Measurements from ENCODE around the gene MEOX2. TPM values are rescaled to one million over a fixed set of nuclear protein-coding genes. Genes with fewer than 3 reads are reported as not detected.

Gene MEOX2
- total RNA-seq = 10 to 100 TPM in 2 of 6 donors, 1 to 10 TPM in 4; 2.9 to 17.2 (median 8.6) TPM

DNA sequence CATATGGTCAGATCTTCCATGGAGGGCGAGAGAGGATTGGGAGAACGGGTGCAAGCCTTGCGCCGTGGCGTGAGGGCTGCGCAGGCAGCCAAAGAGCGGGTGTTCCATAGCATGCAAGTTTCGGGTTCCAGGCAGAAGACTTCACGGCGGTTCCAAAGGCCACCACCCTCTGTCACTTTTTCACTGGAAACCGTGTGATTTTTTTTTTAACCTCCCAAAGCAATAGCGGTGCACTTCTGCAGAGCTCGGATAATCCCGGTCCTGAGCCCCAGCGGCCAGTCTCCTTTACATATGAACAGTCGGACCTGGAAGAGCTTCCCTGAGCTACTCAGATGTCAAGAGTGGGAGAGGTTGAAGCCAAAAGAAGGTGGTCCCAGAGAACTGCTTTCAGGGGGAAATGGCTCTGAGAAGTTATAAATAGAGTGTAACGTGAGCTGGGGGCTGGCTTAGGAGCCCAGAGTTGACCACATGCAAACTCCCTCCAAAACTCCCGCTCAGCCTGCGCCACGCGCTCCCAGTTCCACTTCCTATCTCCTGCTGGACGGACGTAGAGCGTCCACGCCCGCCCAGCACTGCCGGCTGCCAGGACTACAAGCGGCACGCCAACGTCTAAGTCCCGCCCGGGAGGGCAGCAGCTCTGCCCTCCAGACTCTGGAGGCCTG lies at the start of gene MEOX2:
MEOX2 (minus strand) TSS at position 389 of the 662 bp plus-strand sequence; CDS start at position 108, 281 bp downstream.
- Histone ChIP-seq H3K36me3 (no peaks in the 10 kb centered on the region), H3K4me3 (peak within 1 kb of the TSS; percentile 3 to 49 (median 44)), H3K4me1 (peaks cover 6 to 23% (median 12%) of the 10 kb centered on the region in 4 donors), H3K27me3 (peaks cover 0 to 14% (median 8%) of the 10 kb centered on the region in 4 donors), H3K9me3 (no peaks in the 10 kb centered on the region), H3K27ac (peak within 1 kb of the TSS; percentile 69 to 84 (median 76))
- ATAC-seq (ENCODE audit: low FRiP score in 2 of 2) (peak; percentile 86 to 90), DNase-seq (peak; percentile 39 to 90)
- TF ChIP-seq POLR2AphosphoS5 (IDR thresholded peaks at IDR 0.05) (peak in 1 of 2 donors; percentile 81), POLR2A (IDR thresholded peaks at IDR 0.05) (peak in 2 of 4 donors; percentile 25 to 47)
- TF ChIP-seq, protein P1, sequence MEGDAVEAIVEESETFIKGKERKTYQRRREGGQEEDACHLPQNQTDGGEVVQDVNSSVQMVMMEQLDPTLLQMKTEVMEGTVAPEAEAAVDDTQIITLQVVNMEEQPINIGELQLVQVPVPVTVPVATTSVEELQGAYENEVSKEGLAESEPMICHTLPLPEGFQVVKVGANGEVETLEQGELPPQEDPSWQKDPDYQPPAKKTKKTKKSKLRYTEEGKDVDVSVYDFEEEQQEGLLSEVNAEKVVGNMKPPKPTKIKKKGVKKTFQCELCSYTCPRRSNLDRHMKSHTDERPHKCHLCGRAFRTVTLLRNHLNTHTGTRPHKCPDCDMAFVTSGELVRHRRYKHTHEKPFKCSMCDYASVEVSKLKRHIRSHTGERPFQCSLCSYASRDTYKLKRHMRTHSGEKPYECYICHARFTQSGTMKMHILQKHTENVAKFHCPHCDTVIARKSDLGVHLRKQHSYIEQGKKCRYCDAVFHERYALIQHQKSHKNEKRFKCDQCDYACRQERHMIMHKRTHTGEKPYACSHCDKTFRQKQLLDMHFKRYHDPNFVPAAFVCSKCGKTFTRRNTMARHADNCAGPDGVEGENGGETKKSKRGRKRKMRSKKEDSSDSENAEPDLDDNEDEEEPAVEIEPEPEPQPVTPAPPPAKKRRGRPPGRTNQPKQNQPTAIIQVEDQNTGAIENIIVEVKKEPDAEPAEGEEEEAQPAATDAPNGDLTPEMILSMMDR (IDR thresholded peaks at IDR 0.05) = no peak
- WGBS, 2 donors = 2% methylated on average over 21 to 32 of the region's 32 CpGs

DNA sequence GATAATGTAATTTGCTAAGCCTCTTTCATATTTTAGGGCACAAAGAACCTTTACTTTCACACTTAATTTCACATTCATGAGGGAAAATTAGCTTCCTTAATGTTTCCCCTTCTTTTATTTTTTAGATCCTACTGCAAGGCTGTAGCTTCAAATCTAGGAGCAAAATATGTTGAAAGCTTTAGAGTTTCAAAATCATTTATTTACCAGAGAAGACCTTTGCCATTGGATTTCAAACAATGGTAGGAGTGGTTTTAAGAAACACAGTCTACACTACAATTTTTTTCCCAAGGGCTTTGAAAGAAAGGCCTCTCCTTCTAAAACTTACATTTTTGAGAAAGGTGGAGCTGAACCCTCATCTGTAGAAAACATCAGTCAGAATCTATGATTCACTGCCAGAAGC lies 43.3 kb upstream of the MEOX2 start:
- no peak for ATAC-seq (ENCODE audit: low FRiP score in 2 of 2)
- Histone ChIP-seq H3K36me3 (no peaks in the 10 kb centered on the region), H3K9me3 (no peaks in the 10 kb centered on the region), H3K27ac (no peak overlapping the region), H3K4me3 (no peak overlapping the region), H3K27me3 (no peaks in the 10 kb centered on the region), H3K4me1 (no peaks in the 10 kb centered on the region)
- DNase-seq = no peak
- no peak for TF ChIP-seq EP300 (IDR thresholded peaks at IDR 0.05)
- no peak for TF ChIP-seq POLR2AphosphoS5 (IDR thresholded peaks at IDR 0.05)
- TF ChIP-seq POLR2A (IDR thresholded peaks at IDR 0.05) = no peak
- TF ChIP-seq, protein P1 (IDR thresholded peaks at IDR 0.05) = no peak

DNA sequence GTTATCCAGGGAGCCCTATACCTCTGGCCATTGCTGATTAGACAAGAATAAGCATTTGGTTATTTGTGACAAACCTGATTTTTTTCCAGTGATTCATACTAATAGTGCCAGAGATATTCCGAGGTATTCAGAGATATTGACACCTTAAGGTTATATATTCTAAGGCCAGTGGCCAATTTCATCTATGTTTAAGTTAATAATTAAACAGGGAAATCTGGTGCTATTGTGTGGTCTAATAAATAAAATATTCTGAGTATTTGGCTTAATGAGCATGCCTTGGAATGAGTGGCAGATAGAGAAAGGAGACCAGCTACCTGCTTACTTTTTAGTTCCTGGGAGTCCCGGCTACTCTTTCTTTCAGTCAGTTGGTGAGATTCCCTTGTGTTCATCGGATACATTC lies 38.6 kb upstream of the MEOX2 start:
- Histone ChIP-seq H3K4me1 (no peaks in the 10 kb centered on the region), H3K9me3 (no peaks in the 10 kb centered on the region), H3K27ac (no peak overlapping the region), H3K4me3 (no peak overlapping the region), H3K36me3 (no peaks in the 10 kb centered on the region), H3K27me3 (no peaks in the 10 kb centered on the region)
- ATAC-seq (ENCODE audit: low FRiP score in 2 of 2) = no peak
- no peak for DNase-seq
- WGBS, 2 donors = 74 to 85% methylated on average over 3 of the region's 3 CpGs
- TF ChIP-seq POLR2A (IDR thresholded peaks at IDR 0.05) (no peak), POLR2AphosphoS5 (IDR thresholded peaks at IDR 0.05) (no peak), EP300 (IDR thresholded peaks at IDR 0.05) (no peak)
- TF ChIP-seq, protein P1 (IDR thresholded peaks at IDR 0.05) = no peak

DNA sequence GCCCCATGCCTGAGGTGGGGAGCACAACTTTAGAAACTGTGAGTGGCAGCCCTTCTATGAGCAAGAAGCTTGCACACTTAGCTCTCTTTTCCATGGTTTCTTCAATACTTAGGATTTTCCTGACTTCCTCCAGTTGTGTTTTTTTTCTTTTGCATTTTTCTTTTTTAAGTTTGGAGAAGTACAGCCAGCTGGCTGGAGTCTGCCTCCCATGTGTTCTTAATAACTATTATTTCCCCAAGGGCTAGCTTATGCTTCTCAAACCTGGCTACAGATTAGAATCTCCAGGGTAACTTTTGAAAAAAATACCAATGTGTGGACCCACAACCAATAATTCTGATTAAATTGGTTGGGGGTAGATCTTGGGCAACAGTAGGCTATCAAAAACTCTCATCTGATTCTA lies 37.4 kb upstream of the MEOX2 start:
- Histone ChIP-seq H3K36me3 (no peaks in the 10 kb centered on the region), H3K9me3 (no peaks in the 10 kb centered on the region), H3K27me3 (no peaks in the 10 kb centered on the region), H3K27ac (no peak overlapping the region), H3K4me1 (no peaks in the 10 kb centered on the region), H3K4me3 (no peak overlapping the region)
- ATAC-seq (ENCODE audit: low FRiP score in 2 of 2) = no peak
- no peak for DNase-seq
- TF ChIP-seq EP300 (IDR thresholded peaks at IDR 0.05) = no peak

DNA sequence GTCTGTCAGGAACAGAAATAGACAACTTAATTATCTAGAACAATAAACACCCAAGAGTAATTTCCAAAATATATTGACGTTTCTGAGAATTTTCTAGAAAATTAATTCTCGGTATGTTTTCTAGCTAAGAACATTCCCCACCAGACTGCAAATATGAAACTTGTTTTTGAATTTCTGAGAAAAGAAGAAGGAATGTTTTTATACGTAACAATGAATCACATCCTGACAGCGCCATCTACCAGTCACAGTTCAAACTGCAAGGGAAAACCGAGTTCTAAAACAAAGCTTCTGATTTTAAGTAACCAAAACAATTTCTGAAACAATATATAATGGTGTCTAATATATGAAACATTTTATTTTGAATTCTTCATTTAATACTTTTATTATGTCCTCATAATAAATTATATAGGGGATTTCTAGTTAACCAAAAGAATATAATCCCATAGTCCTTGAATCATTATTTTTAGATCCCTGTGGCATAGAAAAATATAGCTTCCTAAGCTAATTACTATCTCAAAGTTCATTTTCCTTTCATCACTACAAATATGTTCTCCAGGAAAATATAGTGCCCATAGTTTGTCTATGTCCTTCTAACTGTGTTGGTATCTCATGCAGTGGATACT lies 34.5 kb upstream of the MEOX2 start:
- H3K27ac ChIP-seq = no peak overlapping the region
- no peak overlapping the region for H3K4me3 ChIP-seq
- no peaks in the 10 kb centered on the region for H3K9me3 ChIP-seq
- H3K36me3 ChIP-seq = no peaks in the 10 kb centered on the region
- ATAC-seq (ENCODE audit: low FRiP score in 2 of 2) = peak in 1 of 2 donors; percentile 49
- TF ChIP-seq POLR2A (IDR thresholded peaks at IDR 0.05) = no peak
- no peak for TF ChIP-seq POLR2AphosphoS5 (IDR thresholded peaks at IDR 0.05)
- no peak for TF ChIP-seq EP300 (IDR thresholded peaks at IDR 0.05)
- TF ChIP-seq, protein P1 (IDR thresholded peaks at IDR 0.05) = peak in 5 of 6 experiments; percentile 33 to 51 (median 48)
- DNase-seq = no peak
- H3K27me3 ChIP-seq = no peaks in the 10 kb centered on the region
- no peaks in the 10 kb centered on the region for H3K4me1 ChIP-seq
- whole genome bisulfite sequencing, 2 donors = 55 to 57% methylated on average over 5 of the region's 5 CpGs
